Dermis microvascular lymphatic vessel endothelial cell (primary cell): ENCODE results near the gene RANBP9. TPM values are rescaled to one million over a fixed set of nuclear protein-coding genes. Genes with fewer than 3 reads are reported as not detected.

Source experiments
- DNase-seq, 2 donors: peaks; one replicate each; pipeline versions ENCODE4 v3.0.0 to v3.0.0-alpha.2; 2010; ENCODE audit warnings: low read depth in 2 of 2
- total RNA-seq: library from RNA; depleted of rRNA; stranded (reverse); fragments of >200 nt; gene quantifications from 2 replicates; pipeline ENCODE4 v1.2.1, GENCODE V29; 2014

Gene RANBP9
- total RNA-seq, 1 donor from 2014 or later: 20.4 TPM

GRCh38 chr6:13604135-13604534, 107.5 kb downstream of the RANBP9 start:
- no peak for DNase-seq

DNA sequence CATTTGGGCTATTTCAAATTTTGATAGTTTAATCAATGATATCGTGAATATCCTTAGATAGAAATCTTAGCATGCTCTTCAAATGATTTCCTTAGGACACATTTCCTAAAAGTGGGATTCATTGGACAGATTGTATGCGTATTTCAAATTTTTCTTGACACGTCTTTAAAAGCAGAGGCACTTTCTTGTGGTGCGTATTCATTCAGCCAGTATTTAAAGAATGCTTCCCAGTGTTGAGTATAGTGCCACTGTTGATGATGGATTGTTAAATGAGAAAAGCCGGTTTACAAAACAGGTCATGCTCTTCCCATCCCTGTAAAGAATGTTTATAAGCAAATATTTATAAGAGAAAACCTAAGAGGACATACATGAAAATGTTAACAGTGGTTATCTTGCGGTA, 111.6 kb downstream of the RANBP9 start:
- DNase-seq: no peak

GRCh38 chr6:13597073-13597472, 114.6 kb downstream of the RANBP9 start:
- no peak for DNase-seq

GRCh38 chr6:13593720-13594119, 117.9 kb downstream of the RANBP9 start:
- peak in 1 of 2 donors; percentile 22 for DNase-seq

DNA sequence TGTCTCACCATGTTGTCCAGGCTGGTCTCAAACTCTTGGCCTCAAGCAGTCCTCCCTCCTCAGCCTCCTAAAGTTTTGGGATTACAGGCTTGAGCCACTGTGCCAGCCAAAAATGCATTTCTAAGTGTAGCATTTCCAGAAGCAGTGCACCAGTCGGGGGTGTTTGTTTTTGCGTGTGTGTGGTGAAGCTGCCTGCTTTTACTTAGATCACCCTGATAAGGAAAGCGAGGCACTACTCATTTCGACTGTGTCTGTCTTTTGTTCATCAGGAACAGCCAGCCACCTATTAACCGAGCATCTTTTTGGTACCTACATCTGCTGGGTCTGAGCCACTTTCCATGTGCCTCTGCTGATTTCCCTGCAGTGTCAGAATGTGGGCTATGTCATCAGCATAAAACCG, 118.5 kb downstream of the RANBP9 start:
- no peak for DNase-seq

- no peak for DNase-seq
Observed at GRCh38 chr6:13591205-13591921, 120.3 kb downstream of the RANBP9 start.

GRCh38 chr6:13590574-13591153, 121.0 kb downstream of the RANBP9 start:
- no peak for DNase-seq

- no peak for DNase-seq
Observed at GRCh38 chr6:13589801-13590200, 121.8 kb downstream of the RANBP9 start.

GRCh38 chr6:13586603-13587542, 124.8 kb downstream of the RANBP9 start:
- no peak for DNase-seq

- DNase-seq: no peak
Observed at GRCh38 chr6:13581700-13582229, 129.9 kb downstream of the RANBP9 start.

DNA sequence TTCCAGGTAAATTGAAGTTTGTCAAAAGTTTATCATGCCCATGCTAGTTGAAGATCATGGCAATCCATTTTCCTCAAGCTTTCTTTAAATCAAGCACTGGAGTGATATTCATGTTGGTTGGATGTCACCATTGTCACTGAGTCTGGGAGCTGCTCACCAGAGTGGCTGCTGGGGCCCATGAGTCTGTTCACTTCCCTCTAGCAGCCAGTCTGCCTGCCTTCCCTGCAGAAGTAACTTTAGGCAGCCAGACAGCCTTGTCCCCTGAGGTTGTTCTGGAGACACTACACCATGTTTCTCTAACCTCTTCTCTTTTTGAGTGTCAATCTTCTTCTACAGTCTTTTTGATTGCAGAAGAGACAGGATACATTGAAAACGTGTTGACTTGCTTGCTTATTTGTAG, 131.7 kb downstream of the RANBP9 start:
- DNase-seq: no peak

- no peak for DNase-seq
Observed at GRCh38 chr6:13577926-13578325, 133.7 kb downstream of the RANBP9 start.

DNA sequence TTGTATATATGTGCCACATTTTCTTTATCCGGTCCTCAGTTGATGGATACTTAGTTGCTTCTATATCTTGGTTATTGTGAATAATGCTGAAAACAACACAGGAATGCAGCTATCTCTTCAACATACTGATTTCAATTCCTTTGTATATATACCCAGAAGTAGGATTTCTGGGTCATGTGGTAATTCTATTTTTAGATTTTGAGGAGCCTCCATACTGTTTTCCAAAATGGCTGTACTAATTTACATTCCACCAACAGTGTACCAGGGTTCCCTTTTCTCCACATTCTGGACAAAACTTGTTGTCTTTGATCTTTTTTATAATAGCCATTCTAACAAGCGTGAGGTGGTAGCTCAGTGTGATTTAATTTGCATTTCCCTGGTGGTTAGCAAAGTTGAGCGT, 135.6 kb downstream of the RANBP9 start:
- DNase-seq: no peak

- no peak for DNase-seq
Observed at GRCh38 chr6:13575377-13575775, 136.3 kb downstream of the RANBP9 start.

- peak; percentile 60 to 80 for DNase-seq
Observed at GRCh38 chr6:13574571-13575376, 136.9 kb downstream of the RANBP9 start, which contains the start of gene SIRT5. TSS of gene SIRT5 (plus strand) at chr6:13574601. CDS start at chr6:13584111, 9,510 bp downstream.

- DNase-seq: peak; percentile 86 to 95
Observed at GRCh38 chr6:13574149-13574570, 137.5 kb downstream of the RANBP9 start.

DNA sequence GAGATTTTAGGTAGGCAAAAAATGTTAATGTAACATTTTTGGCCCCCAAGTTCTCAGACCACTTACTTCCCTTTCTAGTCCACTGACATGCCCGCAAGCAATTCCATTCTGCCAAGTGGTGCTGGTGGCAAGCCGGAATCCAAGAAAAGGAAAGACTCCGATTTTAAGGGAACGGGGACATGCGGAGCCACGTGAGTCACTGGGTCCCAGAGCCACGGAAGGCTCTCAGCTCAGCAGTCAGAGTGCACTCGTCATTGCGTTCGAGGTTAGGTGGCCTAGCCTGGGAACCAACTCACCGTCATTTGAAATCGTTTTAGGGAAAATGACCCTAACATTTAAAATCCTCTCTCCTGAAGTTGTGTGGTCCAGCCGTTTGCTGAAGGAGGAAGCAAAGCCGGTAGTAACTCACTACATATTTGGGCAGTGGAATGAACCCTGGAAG, 137.9 kb downstream of the RANBP9 start:
- DNase-seq: peak; percentile 18 to 52

DNA sequence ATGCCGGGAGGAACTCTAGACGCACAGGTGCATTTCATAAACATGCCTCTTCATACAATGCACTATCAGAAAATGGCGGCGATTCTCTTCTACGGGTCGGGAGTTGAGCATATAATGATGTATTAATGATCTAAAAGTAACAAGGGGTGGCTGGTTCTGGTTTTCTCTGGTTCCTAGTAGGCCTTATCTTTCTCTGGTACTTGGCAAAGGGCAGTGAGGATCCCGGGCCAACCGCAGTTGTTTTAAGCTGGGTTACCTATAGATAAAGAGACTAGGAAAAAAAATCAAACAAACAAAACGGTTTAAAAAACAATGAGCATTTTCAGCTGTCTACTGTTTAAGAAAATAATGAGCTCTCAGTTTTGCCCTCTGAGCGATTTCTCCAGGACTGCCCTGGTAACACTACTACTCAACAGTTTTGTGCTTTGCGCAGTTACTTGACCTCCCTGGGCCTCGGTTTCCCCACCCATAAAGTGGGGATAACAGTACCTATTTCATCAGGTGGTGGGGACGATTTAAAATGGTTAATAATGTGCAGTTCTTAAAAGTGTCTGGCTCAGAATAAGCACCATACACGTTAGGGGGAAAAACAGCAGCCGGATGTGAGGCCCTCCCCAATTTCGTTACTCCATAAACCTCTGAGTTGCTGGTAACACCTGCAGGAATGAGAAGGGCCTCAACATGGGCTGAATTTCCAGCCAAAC, 138.5 kb downstream of the RANBP9 start:
- DNase-seq: no peak

- DNase-seq: no peak
Observed at GRCh38 chr6:13572240-13572639, 139.4 kb downstream of the RANBP9 start.
